DMS79 (cell line): ENCODE data around the gene FOXG1.

Experiments
- DNase-seq: peaks from one replicate; lab custom pipeline; 2025; lab: John Stamatoyannopoulos, UW

The FOXG1 gene

GRCh38 chr14:28761438-28762291 lies 4.9 kb upstream of the FOXG1 start:
- DNase-seq = no peak

GRCh38 chr14:28762303-28762954 lies 4.2 kb upstream of the FOXG1 start:
- no peak for DNase-seq

GRCh38 chr14:28762955-28763326 lies 3.6 kb upstream of the FOXG1 start:
- no peak for DNase-seq

GRCh38 chr14:28763751-28764256 lies 2.8 kb upstream of the FOXG1 start:
- no peak for DNase-seq

GRCh38 chr14:28764257-28765160 lies 2.1 kb upstream of the FOXG1 start:
- DNase-seq = peak; percentile 44

GRCh38 chr14:28765169-28765830 lies 1.3 kb upstream of the FOXG1 start:
- no peak for DNase-seq

GRCh38 chr14:28765831-28766468 lies 637 bp upstream of the FOXG1 start:
- peak; percentile 75 for DNase-seq

- no peak for DNase-seq
Observed at GRCh38 chr14:28767030-28767852, 654 bp downstream of the FOXG1 start.

GRCh38 chr14:28767853-28768741 lies 1.5 kb downstream of the FOXG1 start:
- peak; percentile 66 for DNase-seq

GRCh38 chr14:28769276-28769880 lies 2.8 kb downstream of the FOXG1 start:
- DNase-seq = no peak

- DNase-seq = no peak
Observed at GRCh38 chr14:28770061-28770460, 3.5 kb downstream of the FOXG1 start.

- peak; percentile 39 for DNase-seq
Observed at GRCh38 chr14:28770630-28771029, 4.0 kb downstream of the FOXG1 start.

GRCh38 chr14:28771168-28771567 lies 4.6 kb downstream of the FOXG1 start:
- no peak for DNase-seq

GRCh38 chr14:28772613-28773012 lies 6.0 kb downstream of the FOXG1 start:
- no peak for DNase-seq

GRCh38 chr14:28773176-28773575 lies 6.6 kb downstream of the FOXG1 start:
- DNase-seq = no peak

- no peak for DNase-seq
Observed at GRCh38 chr14:28773861-28774691, 7.5 kb downstream of the FOXG1 start.

GRCh38 chr14:28774764-28775735 lies 8.5 kb downstream of the FOXG1 start:
- DNase-seq = no peak
